ENCODE results near the gene YRDC.

DNA sequence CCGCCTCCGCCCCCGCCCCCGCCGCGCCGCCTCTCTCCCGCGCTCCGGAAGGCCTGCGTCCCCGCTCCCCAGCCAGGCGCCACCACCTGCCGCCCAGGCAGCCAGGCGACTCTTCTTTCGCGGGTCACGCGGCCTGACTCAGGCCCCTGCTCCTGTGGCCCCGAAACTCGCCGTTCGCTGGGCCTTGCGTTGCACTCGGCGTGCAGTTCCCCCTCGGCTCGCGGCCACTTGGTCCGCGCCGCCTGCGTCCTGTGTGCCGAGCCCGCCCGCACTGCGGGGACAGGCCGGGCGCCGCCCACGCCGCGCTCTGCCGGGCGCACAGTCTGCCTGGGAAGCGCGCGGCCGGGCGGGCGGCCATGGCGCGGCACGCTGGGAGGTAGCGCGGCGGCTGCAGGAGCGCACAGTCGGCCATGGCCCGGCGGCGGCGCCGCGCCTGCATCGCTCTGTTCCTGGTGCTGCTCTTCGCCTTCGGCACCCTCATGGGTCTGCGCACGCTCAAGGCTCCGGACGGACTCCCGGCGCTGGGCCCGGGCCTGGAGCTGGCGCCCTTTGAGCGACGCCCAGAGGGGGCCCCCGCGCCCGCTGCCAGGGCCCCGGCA is 14.1 kb downstream of the YRDC start, which contains the start of gene MANEAL:
- no peak for TF ChIP-seq POLR2AphosphoS5 (IDR thresholded peaks at IDR 0.05; ENCODE audit: low read depth)
- TF ChIP-seq, protein P1, sequence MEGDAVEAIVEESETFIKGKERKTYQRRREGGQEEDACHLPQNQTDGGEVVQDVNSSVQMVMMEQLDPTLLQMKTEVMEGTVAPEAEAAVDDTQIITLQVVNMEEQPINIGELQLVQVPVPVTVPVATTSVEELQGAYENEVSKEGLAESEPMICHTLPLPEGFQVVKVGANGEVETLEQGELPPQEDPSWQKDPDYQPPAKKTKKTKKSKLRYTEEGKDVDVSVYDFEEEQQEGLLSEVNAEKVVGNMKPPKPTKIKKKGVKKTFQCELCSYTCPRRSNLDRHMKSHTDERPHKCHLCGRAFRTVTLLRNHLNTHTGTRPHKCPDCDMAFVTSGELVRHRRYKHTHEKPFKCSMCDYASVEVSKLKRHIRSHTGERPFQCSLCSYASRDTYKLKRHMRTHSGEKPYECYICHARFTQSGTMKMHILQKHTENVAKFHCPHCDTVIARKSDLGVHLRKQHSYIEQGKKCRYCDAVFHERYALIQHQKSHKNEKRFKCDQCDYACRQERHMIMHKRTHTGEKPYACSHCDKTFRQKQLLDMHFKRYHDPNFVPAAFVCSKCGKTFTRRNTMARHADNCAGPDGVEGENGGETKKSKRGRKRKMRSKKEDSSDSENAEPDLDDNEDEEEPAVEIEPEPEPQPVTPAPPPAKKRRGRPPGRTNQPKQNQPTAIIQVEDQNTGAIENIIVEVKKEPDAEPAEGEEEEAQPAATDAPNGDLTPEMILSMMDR (conservative IDR thresholded peaks at IDR 0.05; ENCODE audit: low read depth in 2 of 2): no peak
